Suprapubic skin (tissue), 3 donors: ENCODE results near the gene TPRG1L.

ENCODE experiments used
- CTCF ChIP-seq, 2 donors: fragments of 200-600 bp in 1 of 2; fragments of 450-650 bp in 1 of 2; sonication (generic) in 1 of 2; IDR thresholded peaks; one replicate each; pipeline ENCODE4 v1.5.1; 2016 to 2019; ENCODE audit warnings: antibody characterized with exemption in 2 of 2, mild to moderate bottlenecking in 1 of 2, moderate library complexity in 1 of 2
- POLR2A ChIP-seq, 2 donors: fragments of 450-650 bp; IDR thresholded peaks; one replicate each; pipeline ENCODE4 v1.6.1; 2017; ENCODE audit warnings: antibody characterized with exemption in 2 of 2, mild to moderate bottlenecking in 2 of 2, moderate library complexity in 2 of 2

- TF ChIP-seq POLR2A (IDR thresholded peaks at IDR 0.05) = no peak
- TF ChIP-seq CTCF (IDR thresholded peaks at IDR 0.05) = no peak
Observed at GRCh38 chr1:3611170-3612019, 13.4 kb upstream of the TPRG1L start, which contains the start of gene MEGF6.
